Dermis microvascular lymphatic vessel endothelial cell (primary cell): ENCODE results near the gene LPIN2. TPM values are rescaled to one million over a fixed set of nuclear protein-coding genes. Genes with fewer than 3 reads are reported as not detected.
"Not testable (repeated sequence)": the region's sequence is repeated elsewhere in the genome, so short reads cannot be mapped to it uniquely, and the experiment has no call there.

Experiments
- DNase-seq, 2 donors: peaks; one replicate each; pipeline versions ENCODE4 v3.0.0 to v3.0.0-alpha.2; 2010; ENCODE audit warnings: low read depth in 2 of 2
- total RNA-seq: library from RNA; depleted of rRNA; stranded (reverse); fragments of >200 nt; gene quantifications from 2 replicates; pipeline ENCODE4 v1.2.1, GENCODE V29; 2014

Gene LPIN2, protein sequence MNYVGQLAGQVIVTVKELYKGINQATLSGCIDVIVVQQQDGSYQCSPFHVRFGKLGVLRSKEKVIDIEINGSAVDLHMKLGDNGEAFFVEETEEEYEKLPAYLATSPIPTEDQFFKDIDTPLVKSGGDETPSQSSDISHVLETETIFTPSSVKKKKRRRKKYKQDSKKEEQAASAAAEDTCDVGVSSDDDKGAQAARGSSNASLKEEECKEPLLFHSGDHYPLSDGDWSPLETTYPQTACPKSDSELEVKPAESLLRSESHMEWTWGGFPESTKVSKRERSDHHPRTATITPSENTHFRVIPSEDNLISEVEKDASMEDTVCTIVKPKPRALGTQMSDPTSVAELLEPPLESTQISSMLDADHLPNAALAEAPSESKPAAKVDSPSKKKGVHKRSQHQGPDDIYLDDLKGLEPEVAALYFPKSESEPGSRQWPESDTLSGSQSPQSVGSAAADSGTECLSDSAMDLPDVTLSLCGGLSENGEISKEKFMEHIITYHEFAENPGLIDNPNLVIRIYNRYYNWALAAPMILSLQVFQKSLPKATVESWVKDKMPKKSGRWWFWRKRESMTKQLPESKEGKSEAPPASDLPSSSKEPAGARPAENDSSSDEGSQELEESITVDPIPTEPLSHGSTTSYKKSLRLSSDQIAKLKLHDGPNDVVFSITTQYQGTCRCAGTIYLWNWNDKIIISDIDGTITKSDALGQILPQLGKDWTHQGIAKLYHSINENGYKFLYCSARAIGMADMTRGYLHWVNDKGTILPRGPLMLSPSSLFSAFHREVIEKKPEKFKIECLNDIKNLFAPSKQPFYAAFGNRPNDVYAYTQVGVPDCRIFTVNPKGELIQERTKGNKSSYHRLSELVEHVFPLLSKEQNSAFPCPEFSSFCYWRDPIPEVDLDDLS
- total RNA-seq = 21.1 and 37.9 TPM in 2 replicates

DNA sequence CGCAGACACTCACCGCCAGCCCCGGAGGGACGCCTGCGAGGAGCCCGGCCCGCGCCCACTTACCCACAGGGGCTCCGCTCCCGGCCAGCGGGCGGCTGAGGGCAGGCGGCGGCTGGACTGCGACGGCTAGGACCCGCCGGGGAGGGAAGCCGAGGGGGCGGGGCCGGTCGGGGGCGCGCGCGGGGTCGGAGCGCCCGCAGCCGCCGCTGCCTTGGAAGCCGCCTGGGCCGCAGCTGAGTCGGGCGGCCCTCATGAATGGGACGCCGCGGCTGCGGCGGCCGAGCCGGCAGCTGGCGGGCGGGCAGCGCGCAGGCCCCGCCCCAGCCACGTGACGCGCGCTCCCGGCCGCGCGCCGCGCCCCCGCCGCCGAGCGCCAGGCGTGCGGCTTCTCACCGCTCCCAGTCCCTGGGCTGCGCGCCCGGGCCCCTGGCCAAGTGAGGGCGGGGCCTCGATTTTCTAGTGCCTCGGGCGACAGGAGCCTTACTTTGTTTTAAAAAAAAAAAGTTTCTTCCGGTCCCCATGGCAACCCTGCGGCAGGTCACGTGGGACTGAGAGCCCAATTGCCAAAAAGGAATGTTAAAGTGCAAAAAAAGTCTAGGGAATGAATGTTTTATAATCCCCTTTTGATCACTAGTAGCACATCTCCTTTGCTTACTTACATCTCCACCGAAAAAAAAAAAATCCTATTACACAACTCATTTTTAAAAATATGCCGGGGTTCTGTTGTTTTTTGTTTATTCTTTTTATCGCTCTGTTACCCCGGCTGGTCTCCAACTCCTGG lies at the start of gene LPIN2:
TSS of gene LPIN2 (minus strand) at position 121 of the 781 bp plus-strand sequence. CDS start 52,304 bp downstream, outside the sequence.
- DNase-seq = peak; percentile 91 to 98

DNA sequence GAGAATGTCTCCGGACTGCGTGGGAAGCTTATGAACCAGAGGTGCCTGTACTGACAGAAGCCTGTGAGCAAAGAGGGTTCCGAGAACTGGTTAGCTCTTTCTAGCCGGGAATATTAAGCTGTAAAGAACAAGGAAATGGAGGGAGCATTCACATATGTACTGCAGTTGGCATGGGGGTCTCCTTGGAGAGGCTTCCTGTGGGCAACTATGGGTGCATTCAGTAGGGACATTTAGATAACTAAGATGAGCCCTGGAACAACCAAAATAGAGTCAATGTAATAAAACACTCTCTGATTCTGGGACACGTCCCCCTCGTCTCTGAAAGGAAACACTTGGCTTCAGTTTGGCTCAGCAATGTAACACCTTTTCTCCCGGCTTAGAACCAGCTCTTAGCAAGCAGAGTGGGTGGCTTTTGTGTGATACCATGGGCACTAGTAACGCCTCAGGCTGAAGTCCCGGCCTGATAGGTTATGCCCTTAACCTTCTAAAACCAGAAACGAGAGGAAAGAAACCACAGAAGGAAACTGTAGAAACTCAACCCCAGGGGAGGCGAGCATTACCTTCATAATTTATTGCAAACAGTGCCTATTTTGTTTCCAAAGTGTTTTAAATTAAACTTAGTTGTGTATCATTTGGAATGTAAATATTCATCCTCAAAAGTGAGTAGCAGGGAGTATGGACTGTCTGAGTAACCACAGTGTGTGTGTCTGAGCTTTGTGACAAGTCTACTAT lies 48.8 kb upstream of the LPIN2 start:
- no peak for DNase-seq

DNA sequence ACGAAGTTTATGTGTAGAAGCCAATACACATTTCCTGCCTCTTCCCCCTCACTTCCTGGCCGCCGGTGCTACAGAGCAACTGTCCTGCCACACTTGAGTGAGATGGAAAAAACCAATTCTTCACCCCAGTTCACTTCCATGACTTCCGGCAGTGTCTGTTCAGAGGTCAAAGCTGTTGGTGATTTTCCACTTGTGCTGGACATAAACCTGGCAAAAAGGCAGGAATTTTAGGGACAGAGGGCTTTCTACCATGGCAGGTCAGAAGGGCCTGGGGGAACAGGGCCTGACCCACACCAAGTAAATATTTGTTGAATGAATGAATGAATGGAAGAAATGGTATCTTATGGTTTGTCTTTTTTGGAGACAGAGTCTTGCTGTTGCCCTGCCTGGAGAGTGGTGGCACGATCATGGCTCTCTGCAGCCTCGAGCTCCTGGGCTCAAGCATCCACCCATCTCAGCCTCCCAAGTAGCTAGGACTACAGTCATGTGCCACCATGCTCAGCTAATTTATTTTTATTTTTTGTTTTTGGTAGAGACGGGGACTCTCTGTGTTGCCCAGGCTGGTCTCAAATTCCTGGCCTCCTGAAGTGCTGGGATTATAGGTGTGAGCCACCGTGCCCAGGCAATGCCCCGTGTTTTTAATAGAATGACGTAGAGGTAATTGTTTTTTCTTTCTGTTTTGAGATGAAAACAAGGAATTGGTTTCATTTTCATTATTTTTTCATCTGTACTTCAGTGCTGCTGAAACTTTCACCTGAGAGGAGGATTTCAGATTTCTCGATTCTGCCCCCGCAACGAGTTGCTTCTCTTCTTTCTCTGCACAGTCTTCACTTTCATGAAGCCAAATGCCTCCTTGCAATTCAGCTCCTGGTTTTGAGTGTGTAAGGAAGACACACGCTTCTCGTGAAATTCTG lies 48.0 kb upstream of the LPIN2 start:
- DNase-seq = peak; percentile 91 to 94

DNA sequence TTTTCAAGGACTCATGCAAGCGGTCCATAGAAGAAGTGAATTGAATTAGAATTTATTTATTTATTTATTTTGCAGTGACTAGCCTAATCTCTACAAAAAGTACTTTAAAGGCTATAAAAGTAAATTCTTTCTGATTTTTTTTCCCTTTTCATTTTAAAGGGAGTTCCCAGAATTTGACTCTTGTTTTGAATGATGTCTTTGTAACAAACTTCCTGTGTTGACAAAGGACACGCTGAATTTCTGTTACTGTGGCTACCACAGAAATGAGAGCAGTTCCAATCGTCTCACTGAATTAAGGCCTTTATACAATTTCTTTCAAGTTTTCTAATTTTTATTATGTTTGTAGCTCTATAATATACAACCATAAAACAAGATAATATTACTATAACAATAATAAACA lies 46.3 kb upstream of the LPIN2 start:
- peak; percentile 45 to 62 for DNase-seq

DNA sequence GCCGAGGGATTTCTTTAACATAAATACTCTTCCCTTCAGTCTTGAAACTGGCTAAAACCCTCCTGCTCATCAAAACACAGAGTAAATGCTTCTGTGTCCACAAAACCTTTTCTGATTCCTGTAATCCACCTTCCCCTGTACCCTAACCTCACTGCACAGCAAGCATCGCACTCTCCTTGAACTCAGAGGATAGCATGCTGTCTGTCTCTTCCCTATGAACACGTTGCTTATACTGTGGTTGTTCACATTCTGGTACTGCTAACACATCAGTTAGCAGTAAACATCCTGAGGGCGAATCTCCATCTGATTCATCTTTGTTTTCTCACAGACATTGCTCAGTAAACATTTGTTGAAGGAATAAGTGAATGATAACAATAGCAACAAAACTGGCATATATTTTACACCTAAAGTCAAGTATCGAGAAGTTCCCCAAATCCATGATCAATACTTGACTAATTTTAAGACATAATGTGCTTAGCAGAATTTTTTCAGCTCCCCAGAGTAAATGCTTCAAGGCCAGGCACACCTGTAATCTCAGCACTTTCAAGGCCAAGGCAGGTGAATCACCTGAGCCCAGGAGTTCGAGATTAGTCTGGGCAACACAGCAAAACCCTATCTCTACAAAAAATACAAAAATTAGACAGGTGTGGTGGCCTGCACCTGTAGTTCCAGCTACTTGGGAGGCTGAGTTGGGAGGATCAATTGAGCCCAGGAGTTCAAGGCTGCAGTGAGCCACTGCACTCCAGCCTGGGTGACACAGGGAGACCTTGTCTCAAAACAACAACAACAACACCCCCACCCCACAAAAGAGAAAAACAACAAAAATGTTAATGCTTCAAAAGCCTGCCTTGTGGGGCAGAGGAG lies 45.6 kb upstream of the LPIN2 start:
- DNase-seq = no peak

DNA sequence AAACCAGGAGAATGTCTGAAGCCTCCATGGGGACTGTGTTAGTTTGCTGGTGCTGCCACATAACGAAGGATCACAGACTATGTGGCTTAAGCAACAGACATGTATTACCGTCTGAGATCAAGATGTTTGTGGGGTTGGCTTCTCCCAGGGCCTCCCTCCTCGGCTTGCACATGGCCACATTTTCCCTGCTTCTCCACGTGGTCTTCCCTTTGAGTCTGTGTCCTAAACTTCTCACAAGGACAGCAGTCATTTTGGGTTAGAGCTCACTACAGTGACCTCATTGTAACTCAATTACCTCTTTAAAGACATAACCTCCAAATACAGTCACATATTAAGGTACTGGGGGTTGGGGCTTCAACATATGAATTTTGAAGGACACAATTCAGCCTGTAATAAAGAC lies 44.6 kb upstream of the LPIN2 start:
- DNase-seq = no peak

DNA sequence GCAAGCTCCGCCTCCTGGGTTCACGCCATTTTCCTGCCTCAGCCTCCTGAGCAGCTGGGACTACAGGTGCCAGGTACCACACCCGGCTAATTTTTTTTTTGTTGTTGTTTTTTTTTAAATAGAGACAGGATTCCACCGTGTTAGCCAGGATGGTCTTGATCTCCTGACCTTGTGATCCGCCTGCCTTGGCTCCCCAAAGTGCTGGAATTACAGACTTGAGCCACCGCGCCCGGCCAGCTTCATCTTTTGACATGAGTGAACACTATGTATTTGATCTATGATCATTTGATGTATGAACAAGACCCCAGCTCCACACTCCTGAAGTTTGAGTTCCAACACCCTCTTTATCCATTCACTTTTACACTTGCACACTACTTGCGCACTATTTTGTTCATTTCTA lies 43.4 kb upstream of the LPIN2 start:
- DNase-seq = no peak

DNA sequence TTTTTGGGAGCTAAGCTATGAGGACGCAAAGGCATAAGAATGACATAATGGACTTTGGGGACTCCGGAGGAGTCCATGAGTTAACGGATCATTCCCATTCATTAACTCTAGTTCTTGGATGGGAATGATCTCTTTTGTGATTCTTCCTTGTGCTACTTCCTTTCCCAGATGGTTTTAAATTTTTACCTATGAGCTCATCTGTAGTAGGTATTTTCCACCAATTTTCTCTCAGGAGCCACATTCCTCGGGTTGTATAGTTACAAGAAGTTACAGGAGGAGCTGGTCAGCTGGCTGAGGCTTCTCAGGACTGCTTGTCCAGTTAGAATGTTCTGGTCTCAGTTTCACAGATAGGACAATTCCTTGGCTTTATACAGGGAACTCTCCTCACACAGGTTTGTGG lies 42.9 kb upstream of the LPIN2 start:
- DNase-seq = peak in 1 of 2 donors; percentile 17

DNA sequence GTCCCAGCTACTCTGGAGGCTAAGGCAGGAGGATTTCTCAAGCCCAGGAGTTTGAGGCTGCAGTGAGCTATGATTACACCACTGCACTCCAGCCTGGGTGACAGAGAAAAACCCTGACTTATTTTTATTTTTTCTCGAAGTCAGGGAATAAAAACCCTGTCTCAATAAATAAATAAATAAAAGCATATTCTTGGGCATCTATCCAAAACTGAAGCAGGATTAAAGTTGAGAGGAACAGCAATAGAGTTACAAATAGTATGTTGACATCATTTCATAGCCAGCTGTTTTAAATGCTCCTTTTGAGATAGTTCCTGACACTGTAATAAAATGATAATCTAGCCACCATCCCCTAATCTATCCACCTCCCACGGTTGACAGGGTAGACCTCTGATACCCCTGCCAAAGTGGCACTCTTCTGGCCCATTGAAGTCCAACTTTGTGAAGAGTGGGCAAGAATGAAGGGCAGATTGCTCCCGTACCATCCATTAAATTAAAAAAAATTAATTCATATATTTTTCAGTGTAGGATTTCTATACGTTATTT lies 42.3 kb upstream of the LPIN2 start:
- no peak for DNase-seq

DNA sequence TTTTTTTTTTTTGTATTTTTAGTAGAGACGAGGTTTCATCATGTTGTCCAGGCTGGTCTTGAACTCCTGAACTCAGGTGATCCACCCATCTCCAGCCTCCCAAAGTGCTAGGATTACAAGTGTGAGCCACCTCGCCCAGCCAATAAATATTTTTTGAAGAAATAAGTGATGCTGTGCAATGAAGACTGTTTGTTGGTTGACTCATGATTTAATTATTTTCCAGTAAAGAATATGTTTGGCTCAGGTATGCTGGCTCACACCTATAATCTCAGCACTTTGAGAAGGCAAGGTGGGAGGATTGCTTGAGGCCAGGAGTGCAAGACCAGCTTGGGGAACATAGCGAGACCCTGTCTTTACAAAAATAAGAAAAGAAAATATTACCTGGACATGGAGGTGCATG lies 41.8 kb upstream of the LPIN2 start:
- no peak for DNase-seq

DNA sequence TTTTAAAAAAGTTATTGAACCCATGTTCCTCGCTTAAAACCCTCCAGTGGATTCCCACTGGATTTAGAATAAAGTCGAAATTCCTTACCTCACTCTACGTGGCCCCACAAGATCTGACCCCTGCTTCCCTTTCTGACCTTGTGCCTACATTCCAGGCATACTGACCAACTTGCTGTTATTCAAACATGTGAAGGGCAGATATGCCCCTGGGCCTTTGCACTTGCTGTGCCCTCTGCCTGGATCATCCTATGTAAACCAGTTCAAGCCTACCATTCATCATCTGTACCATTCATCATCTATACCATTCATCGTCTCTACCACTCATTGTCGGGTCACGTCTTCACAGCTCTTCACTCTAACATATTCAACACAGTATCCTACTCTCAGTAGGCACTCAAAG lies 41.3 kb upstream of the LPIN2 start:
- DNase-seq = no peak

DNA sequence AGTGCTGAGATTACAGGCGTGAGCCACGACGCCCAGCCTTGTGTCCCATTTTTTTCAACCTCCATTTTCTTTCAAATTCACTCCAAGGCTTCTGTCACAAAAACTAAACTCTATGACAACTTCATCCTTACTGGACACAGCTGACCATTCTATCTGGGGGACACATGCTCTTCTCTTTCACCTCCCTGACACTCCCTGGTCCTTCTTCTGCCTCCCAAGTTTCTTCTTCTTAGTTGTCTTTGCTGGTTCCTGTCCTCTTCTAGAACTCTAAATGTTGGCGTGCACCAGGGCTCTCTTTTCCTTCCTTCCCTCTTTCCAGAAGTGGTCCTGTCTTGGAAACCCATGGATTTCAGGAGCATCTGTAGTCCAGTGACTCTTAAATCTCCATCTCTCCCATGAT lies 40.1 kb upstream of the LPIN2 start:
- DNase-seq = no peak

DNA sequence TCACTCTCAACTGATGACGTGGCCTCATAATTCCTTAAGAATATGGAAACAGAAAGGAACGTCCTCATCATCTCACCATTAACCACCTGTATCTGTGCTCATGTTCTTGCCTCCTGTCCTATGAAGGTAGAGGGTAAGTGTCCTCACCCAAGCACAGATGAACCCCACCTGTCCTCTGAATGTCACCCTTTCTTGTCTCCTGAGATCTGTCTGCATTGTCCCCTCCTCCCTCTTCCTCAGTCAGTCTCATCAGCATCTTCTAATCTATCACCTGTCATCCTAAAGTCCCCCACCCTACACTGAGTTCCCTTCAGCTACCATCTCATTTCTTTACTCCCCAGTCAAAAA lies 39.4 kb upstream of the LPIN2 start:
- no peak for DNase-seq

DNA sequence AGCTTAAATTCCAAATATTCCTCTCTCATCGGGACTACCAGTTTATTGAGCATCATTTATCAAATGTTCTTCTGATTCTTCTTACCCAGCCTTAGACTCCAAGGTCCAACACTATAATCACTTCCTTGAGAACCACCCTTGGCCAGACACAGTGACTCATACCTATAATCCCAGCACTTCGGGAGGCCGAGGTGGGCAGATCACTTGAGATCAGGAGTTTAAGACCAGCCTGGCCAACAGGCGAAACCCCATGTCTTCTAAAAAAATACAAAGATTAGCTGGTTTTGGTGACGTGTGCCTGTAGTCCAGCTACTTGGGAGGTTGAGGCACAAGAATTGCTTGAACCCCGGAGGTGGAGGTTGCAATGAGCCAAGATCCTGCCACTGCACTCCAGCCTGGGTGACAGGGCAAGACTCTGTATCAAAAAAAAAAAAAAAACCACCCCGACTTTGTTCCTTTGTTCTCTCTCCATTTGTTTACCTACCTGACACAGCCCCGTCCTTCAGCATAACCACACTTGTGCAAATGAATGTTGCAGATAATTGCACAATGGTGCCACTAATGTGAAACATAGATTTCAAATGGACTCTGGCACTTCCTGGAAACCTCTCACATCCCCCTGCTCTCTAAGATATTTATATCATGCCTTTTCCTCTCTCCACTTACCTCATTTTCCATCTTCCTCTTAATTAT lies 38.9 kb upstream of the LPIN2 start:
- DNase-seq = no peak

DNA sequence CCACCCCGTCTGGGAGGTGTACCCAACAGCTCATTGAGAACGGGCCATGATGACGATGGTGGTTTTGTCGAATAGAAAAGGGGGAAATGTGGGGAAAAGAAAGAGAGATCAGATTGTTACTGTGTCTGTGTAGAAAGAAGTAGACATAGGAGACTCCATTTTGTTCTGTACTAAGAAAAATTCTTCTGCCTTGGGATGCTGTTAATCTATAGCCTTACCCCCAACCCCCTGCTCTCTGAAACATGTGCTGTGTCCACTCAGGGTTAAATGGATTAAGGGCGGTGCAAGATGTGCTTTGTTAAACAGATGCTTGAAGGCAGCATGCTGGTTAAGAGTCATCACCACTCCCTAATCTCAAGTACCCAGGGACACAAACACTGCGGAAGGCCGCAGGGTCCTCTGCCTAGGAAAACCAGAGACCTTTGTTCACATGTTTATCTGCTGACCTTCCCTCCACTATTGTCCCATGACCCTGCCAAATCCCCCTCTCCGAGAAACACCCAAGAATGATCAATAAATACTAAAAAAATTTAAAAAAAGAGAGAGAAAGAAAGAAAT lies 37.0 kb upstream of the LPIN2 start:
- not testable (repeated sequence) for DNase-seq

DNA sequence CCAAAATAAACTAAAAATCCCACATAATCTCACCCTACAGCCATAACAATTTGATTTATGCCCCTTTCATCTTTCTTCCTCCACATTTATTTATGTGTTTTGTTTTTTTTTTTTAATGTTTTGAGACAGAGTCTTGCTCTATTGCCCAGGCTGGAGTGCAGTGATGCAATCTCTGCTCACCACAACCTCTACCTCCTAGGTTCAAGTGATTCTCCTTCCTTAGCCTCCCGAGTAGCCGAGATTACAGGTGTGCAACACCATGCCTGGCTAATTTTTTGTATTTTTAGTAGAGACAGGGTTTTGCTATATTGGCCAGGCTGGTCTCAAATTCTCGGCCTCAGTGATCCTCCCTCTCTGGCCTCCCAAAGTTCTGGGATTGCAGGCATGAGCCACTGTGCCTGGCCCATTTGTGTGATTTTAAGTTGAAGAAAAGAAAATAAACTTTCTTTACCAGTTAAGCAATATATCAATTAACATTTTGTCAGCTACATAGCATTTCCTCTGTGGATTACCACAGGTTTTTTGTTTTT lies 35.9 kb upstream of the LPIN2 start:
- no peak for DNase-seq

DNA sequence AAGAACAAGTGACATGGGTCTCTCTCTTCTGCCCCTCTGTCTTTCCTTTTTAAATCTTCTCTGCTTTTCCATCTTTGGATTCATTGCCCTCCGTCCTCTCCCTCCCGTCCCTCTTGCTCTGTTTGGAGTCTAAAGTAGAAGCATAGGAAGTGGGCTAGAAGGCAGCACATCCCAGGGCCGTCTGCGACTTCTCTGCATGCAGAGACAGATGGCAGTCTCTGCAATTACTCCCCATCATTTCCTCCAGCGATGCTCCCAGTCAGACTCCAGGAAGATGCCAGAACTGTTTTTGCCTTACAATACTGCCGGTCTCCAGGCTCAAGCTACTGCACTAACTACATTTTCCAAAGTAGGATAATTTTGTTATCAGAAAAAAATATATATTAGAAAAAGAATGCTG lies 35.2 kb upstream of the LPIN2 start:
- DNase-seq = no peak
